NCI-H2196 (cell line): ENCODE data around the gene PSENEN.
"Not testable (repeated sequence)": the region's sequence is repeated elsewhere in the genome, so short reads cannot be mapped to it uniquely, and the experiment has no call there.

ENCODE experiments used
- DNase-seq: peaks from one replicate; lab custom pipeline; 2025; ENCODE audit not compliant: unreplicated experiment; lab: John Stamatoyannopoulos, UW

PSENEN gene

DNA sequence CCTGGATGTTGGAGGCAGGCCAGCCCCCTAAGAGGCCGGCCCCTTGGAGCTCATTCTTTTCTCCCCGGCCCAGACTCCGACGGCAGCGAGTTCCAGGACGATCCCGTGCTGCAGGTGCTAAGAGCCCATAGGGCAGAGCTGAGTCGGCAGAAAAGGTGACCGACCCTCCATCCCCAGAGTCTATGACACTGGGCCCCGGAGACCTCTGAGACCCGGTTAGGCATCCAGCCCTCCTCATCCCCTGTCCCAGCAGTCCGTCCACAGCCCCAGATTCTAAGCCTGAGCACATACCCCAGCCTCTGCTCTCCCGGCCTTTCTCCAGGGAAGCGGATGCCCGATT is 22.6 kb downstream of the PSENEN start:
- DNase-seq = no peak

DNA sequence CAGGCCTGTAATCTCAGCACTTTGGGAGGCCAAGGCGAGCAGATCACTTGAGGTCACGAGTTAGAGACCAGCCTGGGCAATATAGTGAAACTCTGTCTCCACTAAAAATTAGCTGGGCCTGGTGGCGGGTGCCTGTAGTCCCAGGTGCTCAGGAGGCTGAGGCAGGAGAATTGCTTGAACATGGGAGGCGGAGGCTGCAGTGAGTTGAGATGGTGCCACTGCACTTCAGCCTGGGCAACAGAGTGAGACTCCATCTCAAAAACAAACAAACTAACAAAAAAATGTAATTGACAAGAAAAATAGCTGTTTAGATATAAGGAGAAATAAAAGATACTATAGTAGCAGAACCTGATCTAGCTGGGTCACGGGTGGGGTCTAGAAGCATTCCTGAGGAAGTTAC is 26.9 kb downstream of the PSENEN start:
- not testable (repeated sequence) for DNase-seq

- no peak for DNase-seq
These were observed 27.8 kb downstream of the PSENEN start for GRCh38 chr19:35773020-35773806.

GRCh38 chr19:35774274-35775045 is 29.0 kb downstream of the PSENEN start:
- DNase-seq = no peak

DNA sequence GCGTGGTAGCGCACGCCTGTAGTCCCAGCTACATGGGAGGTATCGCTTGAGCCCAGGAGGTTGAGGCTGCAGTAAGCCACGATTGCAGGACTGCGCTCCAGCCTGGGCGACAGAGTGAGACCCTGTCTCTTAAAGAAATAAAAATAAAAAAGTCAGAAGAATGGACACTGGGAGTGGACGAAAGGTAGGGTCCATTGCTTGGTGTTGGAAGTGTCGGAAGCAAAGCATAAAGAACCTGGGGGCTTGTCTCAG is 29.5 kb downstream of the PSENEN start:
- DNase-seq = no peak

DNA sequence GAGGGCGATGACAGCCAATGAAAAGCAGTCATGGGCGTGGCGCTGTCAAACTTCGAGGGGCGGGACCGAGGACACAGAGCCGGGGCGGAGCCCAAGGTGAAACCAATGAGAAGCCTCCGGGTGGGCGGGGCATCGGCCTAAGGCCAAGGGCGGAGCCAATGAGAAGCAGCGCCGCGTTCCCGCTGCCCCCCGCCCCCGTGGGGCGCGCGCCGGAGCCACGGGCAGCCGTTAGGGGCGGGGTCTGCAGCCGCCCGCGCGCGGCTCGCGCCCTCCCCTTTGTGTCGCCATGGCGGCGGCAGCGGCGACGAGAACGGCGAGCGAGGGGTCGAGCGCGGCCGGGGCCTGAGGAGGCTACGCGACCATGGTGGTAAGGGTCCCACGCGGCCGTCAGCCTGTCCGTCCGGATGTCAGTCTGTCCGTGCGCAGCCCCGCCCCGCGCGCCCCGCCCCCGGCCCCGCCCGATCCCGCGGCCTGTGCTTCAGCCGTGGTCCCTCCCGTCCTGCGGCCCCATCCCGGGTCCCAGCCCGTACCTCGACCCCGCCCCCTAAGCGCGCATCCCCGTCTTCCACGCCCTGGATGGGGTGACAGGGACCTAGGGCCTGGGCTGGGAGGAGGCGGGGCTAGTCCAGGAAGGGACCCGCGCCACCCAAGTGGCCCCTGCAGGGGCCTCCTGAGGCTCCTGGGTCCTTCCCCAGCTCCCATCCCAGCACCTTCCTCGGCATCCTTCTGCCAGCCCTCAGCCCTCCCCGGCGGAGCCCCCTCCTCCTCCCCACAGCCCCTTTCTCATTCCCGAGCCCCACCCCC is 30.0 kb downstream of the PSENEN start, which contains the start of gene ARHGAP33:
TSS of gene ARHGAP33 (plus strand) at position 267 of the 804 bp plus-strand sequence. CDS start at position 362, 95 bp downstream.
- peak; percentile 99 for DNase-seq

DNA sequence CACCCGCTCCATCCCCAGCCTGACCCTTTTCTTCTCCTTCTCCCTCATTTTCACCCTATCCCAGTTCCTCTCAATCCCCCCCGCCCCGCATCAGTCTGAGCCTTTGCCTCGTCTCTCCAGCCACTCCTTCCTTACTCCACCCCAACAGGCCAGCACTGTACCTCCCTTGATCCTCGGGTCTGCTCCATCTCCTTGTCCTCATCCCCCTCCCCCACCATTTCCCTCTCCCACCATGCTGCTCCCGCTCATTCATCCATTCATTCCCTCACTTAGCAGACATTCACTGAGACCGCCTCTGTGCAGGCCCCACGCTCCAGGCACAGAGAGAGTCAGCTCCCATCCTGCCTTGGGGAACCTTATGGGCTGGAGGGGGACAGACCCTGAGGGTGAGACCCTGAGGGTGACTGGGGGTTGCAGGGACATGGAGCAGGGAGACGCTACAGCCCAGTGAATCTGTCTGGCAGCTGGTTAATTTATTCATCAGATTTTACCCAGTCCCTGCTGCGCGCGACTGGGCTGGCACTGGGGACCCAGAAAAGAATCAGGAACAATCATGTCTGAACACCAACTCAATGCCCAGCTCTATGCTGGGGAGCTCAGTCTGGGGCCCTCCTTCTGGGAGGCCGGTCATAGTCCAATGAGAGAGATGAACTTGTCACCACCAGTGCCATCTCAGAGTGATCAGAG is 30.8 kb downstream of the PSENEN start:
- no peak for DNase-seq

DNA sequence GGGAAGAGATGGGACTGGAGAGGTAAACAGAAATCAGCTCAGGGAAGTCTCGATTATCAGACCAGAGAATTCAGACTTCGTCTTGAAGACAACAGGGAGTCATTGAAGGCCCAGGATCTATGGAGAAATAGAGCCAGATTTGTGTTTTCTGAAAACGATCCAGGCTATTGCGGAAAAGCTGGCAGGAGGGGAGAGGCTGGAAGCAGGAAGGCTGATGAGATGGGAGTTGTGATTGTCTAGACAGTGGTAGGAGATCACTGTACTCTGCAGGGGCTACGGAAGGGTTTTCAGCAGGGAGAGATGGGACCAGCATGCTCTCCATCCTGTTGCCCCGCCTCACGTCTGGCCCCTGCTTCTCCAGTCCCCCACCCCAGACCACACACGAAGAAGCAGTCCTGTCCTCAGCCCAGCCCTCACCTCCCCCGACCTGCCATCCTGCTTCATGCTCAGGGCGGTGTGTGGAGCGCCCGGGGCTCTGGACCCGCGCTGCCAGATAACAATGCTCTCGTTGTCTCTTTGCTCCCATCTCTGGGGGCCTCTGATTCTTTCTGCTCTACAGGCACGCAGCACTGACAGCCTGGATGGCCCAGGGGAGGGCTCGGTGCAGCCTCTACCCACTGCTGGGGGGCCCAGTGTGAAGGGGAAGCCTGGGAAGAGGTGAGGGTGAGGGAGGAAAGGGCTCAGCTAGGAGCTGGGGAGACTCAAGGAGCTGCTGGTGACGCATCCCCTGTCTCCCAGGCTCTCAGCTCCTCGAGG is 31.8 kb downstream of the PSENEN start:
- no peak for DNase-seq

DNA sequence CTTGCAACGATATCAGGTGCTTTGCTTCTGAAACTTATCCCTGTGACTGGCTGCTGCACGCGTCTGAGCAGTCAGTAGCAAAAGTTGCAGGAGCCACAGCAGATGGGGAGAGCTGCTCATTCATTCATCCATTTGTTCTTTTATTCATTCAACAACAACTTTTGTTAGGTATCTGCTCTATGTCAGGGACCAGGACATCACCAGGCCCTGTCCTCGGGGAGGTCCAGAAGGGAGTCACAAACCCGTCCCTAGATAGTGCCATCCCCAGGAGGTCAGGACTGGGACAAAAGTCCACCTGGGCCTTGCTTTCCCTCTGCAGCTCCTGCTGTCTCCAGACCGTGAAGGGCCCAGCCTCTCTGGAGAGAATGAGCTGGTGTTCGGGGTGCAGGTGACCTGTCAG is 32.5 kb downstream of the PSENEN start:
- DNase-seq = no peak

DNA sequence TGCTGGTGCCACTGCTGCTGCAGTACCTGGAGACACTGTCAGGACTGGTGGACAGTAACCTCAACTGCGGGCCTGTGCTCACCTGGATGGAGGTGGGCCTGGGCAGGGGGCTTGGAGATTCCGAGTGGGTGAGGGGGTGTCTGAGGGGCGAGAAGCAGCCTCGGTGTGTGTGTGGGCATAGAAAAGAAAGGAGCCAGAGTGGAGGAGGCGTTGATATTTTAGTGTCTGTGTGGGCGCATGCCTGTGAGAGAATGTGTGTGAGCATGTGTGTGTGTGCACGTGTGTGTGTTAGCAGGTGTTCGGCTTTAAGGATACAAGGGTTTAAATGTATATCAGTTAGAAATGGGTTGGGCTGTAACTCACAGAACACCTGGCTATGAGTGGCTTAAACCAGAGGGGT is 33.6 kb downstream of the PSENEN start:
- no peak for DNase-seq

GRCh38 chr19:35780058-35780457 is 34.6 kb downstream of the PSENEN start:
- DNase-seq = no peak

GRCh38 chr19:35780717-35781116 is 35.3 kb downstream of the PSENEN start:
- DNase-seq = no peak

DNA sequence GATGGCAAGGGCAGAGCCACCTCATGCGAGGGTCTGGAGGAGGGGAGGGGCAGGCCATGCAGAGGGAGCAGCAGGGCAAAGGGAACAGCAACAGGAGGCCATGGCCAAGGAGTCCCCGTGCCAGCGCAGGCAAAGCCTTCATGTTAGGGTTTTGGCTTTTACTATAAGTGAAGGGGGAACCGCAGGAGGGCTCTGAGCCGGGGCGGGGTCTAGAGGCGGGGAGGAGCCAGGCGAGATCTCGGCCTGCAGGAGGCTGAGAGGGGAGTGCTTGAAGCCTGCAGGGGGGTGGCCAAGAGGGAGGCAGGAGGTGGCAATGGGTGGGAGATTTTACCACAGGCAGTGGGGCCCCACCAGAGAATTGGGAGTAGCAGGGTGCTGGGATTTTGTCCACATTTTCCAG is 36.2 kb downstream of the PSENEN start:
- no peak for DNase-seq

GRCh38 chr19:35782589-35782988 is 37.1 kb downstream of the PSENEN start:
- DNase-seq = no peak

GRCh38 chr19:35783469-35784434 is 38.3 kb downstream of the PSENEN start:
- DNase-seq = no peak

- DNase-seq = no peak
These were observed 39.3 kb downstream of the PSENEN start for GRCh38 chr19:35784503-35785338.

DNA sequence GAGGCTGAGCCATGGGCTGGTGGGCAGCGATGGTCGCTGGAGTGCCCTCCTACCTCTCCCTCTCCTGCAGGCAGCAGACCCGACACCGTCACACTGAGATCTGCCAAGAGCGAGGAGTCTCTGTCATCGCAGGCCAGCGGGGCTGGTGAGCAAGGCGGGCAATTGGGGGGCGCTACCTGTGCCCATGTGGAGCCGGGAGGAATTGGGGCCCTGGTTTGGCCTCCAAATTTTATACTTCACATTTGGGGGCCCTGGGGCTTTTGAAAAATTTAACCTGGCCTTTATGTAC is 39.8 kb downstream of the PSENEN start:
- DNase-seq = no peak

DNA sequence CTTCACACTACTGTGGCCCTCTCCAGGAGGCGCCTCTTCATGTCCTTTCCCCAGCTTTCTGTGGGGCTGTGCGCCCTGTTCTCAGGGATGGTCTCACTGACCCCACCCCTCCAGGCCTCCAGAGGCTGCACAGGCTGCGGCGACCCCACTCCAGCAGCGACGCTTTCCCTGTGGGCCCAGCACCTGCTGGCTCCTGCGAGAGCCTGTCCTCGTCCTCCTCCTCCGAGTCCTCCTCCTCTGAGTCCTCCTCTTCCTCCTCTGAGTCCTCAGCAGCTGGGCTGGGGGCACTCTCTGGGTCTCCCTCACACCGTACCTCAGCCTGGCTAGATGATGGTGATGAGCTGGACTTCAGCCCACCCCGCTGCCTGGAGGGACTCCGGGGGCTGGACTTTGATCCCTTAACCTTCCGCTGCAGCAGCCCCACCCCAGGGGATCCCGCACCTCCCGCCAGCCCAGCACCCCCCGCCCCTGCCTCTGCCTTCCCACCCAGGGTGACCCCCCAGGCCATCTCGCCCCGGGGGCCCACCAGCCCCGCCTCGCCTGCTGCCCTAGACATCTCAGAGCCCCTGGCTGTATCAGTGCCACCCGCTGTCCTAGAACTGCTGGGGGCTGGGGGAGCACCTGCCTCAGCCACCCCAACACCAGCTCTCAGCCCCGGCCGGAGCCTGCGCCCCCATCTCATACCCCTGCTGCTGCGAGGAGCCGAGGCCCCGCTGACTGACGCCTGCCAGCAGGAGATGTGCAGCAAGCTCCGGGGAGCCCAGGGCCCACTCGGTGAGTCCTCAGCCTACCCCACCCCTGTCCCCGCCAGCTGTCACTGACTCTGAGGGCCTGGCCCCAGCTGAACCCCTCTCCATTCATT is 41.1 kb downstream of the PSENEN start:
- DNase-seq = no peak
